ENCODE results near the gene TMEM219.

TMEM219 gene

GRCh38 chr16:29983420-29984136 is 21.7 kb downstream of the TMEM219 start:
- DNase-seq: no peak

GRCh38 chr16:29984137-29984763 is 22.4 kb downstream of the TMEM219 start:
- DNase-seq: no peak

GRCh38 chr16:29984764-29985147 is 22.9 kb downstream of the TMEM219 start:
- no peak for DNase-seq

- no peak for DNase-seq
Observed at GRCh38 chr16:29985271-29985811, 23.5 kb downstream of the TMEM219 start.

- no peak for DNase-seq
Observed at GRCh38 chr16:29986231-29986630, 24.4 kb downstream of the TMEM219 start.

GRCh38 chr16:29986931-29987330 is 25.1 kb downstream of the TMEM219 start:
- DNase-seq: no peak

GRCh38 chr16:29987371-29988085 is 25.6 kb downstream of the TMEM219 start:
- DNase-seq: no peak

- DNase-seq: no peak
Observed at GRCh38 chr16:29988346-29989075, 26.6 kb downstream of the TMEM219 start.

GRCh38 chr16:29989111-29989858 is 27.4 kb downstream of the TMEM219 start:
- no peak for DNase-seq

GRCh38 chr16:29990034-29990433 is 28.2 kb downstream of the TMEM219 start:
- DNase-seq: no peak

GRCh38 chr16:29990883-29991570 is 29.1 kb downstream of the TMEM219 start:
- DNase-seq: no peak

GRCh38 chr16:29991571-29991904 is 29.7 kb downstream of the TMEM219 start:
- no peak for DNase-seq

GRCh38 chr16:29992344-29992967 is 30.6 kb downstream of the TMEM219 start:
- DNase-seq: no peak

- DNase-seq: no peak
Observed at GRCh38 chr16:29993191-29993902, 31.5 kb downstream of the TMEM219 start.

GRCh38 chr16:29993903-29994599 is 32.2 kb downstream of the TMEM219 start:
- no peak for DNase-seq

GRCh38 chr16:29994600-29995323 is 32.9 kb downstream of the TMEM219 start:
- peak; percentile 75 for DNase-seq

GRCh38 chr16:29995324-29995910 is 33.5 kb downstream of the TMEM219 start, which contains the start of gene HIRIP3:
HIRIP3 (minus strand) TSS chr16:29995617; CDS start chr16:29995605, 12 bp downstream.
- peak; percentile 95 for DNase-seq

- peak; percentile 99 for DNase-seq
Observed at GRCh38 chr16:29995911-29996765, 34.3 kb downstream of the TMEM219 start, which contains the start of gene INO80E. INO80E (plus strand) TSS chr16:29996241; CDS start chr16:29996311, 70 bp downstream.
